Testis (tissue), 3 donors: ENCODE data around the gene PPM1B. TPM values are rescaled to one million over a fixed set of nuclear protein-coding genes. Genes with fewer than 3 reads are reported as not detected.

Experiments
- DNase-seq: peaks from one replicate; pipeline ENCODE4 v3.0.0-alpha.2; 2019
- H3K27ac ChIP-seq, 2 donors: fragments of 200-600 bp; sonication (generic); one replicate each; pipeline ENCODE4 v1.5.1; 2019
- H3K27me3 ChIP-seq: fragments of 200-600 bp; sonication (generic); one replicate; pipeline ENCODE4 v1.5.1; 2019
- H3K36me3 ChIP-seq: fragments of 200-600 bp; sonication (generic); one replicate; pipeline ENCODE4 v1.5.1; 2017; ENCODE audit warnings: low read depth; ENCODE audit errors: missing control alignments
- H3K4me1 ChIP-seq: fragments of 200-600 bp; sonication (generic); one replicate; pipeline ENCODE4 v1.5.1; 2019
- H3K4me3 ChIP-seq, 2 donors: fragments of 200-600 bp; sonication (generic); one replicate each; pipeline ENCODE4 v1.5.1; 2017 to 2019
- H3K9me3 ChIP-seq: fragments of 200-600 bp; sonication (generic); one replicate; pipeline ENCODE4 v1.5.1; 2017
- CTCF ChIP-seq, 3 experiments: fragments of 450-650 bp in 2 of 3; fragments of 200-600 bp in 1 of 3; sonication (generic) in 1 of 3; IDR thresholded peaks; one replicate each; pipeline ENCODE4 v1.5.1; 2016 to 2019; ENCODE audit warnings: antibody characterized with exemption in 3 of 3, mild to moderate bottlenecking in 2 of 3, moderate library complexity in 1 of 3
- POLR2A ChIP-seq: fragments of 450-650 bp; IDR thresholded peaks from one replicate; pipeline ENCODE4 v1.6.1; 2017; ENCODE audit warnings: antibody characterized with exemption, mild to moderate bottlenecking, moderate library complexity
- WGBS, 2 donors: methylation state at CpG; one replicate each; pipeline ENCODE4 v1.1.5; 2018; 5-methylcytosine and 5-hydroxymethylcytosine counted together
- intact Hi-C: fragments of 100-400 bp; cut with DNase I; formaldehyde crosslinking; loops from one replicate; pipeline ENCODE4 v1.15.1; 2023; ENCODE audit warnings: low total_unique reads
- polyA plus RNA-seq: library from polyadenylated mRNA; stranded (reverse); fragments of 350-450 nt; fragmentation: Illumina TruSeq; extraction: RNeasy Lipid Tissue Mini Kit (QIAGEN cat#74804); gene quantifications from one replicate; pipeline ENCODE4 v1.2.3, GENCODE V29; 2014; ENCODE audit warnings: low read depth, low replicate concordance; ENCODE audit not compliant: insufficient read depth
- total RNA-seq, 2 donors: library from RNA; depleted of rRNA; stranded (reverse); fragments of >200 nt; gene quantifications; one replicate each; pipeline ENCODE4 v1.2.3, GENCODE V29; 2016

Gene PPM1B
- total and polyA plus RNA-seq, 3 donors from 2014 or later: 49.9 to 64.6 (median 50.7) TPM

DNA sequence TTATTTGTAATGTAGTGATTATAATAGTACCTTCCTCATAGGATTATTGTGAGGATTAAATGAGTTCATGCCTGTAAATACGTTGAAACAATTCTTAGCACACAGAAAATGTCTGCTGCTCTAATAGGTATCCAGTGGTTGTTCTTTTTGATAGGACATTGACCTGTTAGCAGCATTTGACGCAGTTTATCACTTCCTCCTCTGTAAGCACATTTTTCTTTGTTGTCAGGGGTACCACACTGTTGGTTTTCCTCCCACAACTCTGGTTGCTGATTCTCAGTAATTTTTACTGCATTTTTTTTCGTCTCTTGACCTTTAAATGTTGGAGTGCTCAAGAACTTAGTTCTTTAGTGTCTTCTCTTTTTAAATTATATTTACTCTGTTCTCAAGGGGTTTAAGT lies 15.4 kb downstream of the PPM1B start:
- 59 to 61% methylated on average over 3 of the region's 3 CpGs for WGBS, 2 donors
- intact Hi-C loops: no loop called here
- no peak overlapping the region for H3K4me3 ChIP-seq

GRCh38 chr2:44186810-44187209 lies 18.1 kb downstream of the PPM1B start:
- no peak for TF ChIP-seq POLR2A
- TF ChIP-seq CTCF (IDR thresholded peaks at IDR 0.05): no peak

More for the DNA sequence above, 15.4 kb downstream of the PPM1B start:
- H3K27ac ChIP-seq: no peak overlapping the region
- DNase-seq: no peak
- H3K9me3 ChIP-seq: no peaks in the 10 kb centered on the region
- TF ChIP-seq POLR2A: no peak
- TF ChIP-seq CTCF (IDR thresholded peaks at IDR 0.05): no peak
- no peaks in the 10 kb centered on the region for H3K27me3 ChIP-seq
- H3K36me3 ChIP-seq: no peaks in the 10 kb centered on the region
- no peaks in the 10 kb centered on the region for H3K4me1 ChIP-seq

DNA sequence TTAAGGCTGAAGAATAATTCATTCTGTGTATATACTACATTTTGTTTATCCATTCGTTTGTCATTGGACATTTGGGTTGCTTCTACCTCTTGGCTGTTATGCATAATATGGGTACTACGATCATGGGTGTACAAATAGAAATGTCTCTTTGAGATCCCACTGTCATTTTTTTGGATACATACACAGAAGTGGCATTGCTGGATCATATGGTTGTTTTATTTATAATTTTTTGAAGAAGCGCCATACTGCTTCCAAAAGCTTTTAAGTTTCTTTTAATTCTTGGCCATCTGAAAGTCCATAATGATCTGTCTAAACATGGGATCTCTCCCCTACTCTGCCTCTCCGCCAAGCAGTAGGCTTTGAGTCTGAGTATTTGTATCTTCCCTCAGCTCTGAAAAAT lies 18.6 kb downstream of the PPM1B start:
- H3K27me3 ChIP-seq: no peaks in the 10 kb centered on the region
- 86 to 89% methylated on average over 4 of the region's 4 CpGs for WGBS, 2 donors
- DNase-seq: no peak
- no peaks in the 10 kb centered on the region for H3K4me1 ChIP-seq
- intact Hi-C loops: no loop called here
- H3K9me3 ChIP-seq: no peaks in the 10 kb centered on the region
- no peaks in the 10 kb centered on the region for H3K36me3 ChIP-seq
- TF ChIP-seq CTCF (IDR thresholded peaks at IDR 0.05): no peak
- TF ChIP-seq POLR2A: no peak
- H3K27ac ChIP-seq: no peak overlapping the region
- H3K4me3 ChIP-seq: no peak overlapping the region

More at GRCh38 chr2:44186810-44187209, 18.1 kb downstream of the PPM1B start:
- H3K36me3 ChIP-seq: no peaks in the 10 kb centered on the region
- DNase-seq: no peak
- H3K4me1 ChIP-seq: no peaks in the 10 kb centered on the region
- intact Hi-C loops: no loop called here
- no peak overlapping the region for H3K27ac ChIP-seq
- H3K9me3 ChIP-seq: no peaks in the 10 kb centered on the region
- no peaks in the 10 kb centered on the region for H3K27me3 ChIP-seq
- no peak overlapping the region for H3K4me3 ChIP-seq

- intact Hi-C loops: no loop called here
- Histone ChIP-seq H3K4me1 (no peaks in the 10 kb centered on the region), H3K36me3 (no peaks in the 10 kb centered on the region), H3K4me3 (no peak overlapping the region), H3K9me3 (no peaks in the 10 kb centered on the region), H3K27me3 (no peaks in the 10 kb centered on the region), H3K27ac (no peak overlapping the region)
- no peak for DNase-seq
- WGBS, 2 donors: 73 to 79% methylated on average over 3 of the region's 3 CpGs
- TF ChIP-seq POLR2A: no peak
These were observed 20.0 kb downstream of the PPM1B start for GRCh38 chr2:44188696-44189095.

- H3K4me1 ChIP-seq: no peaks in the 10 kb centered on the region
These were observed 20.4 kb downstream of the PPM1B start for GRCh38 chr2:44189104-44189503.

More at GRCh38 chr2:44189104-44189503, 20.4 kb downstream of the PPM1B start:
- Histone ChIP-seq H3K9me3 (no peaks in the 10 kb centered on the region), H3K36me3 (no peaks in the 10 kb centered on the region), H3K27me3 (no peaks in the 10 kb centered on the region), H3K27ac (no peak overlapping the region), H3K4me3 (no peak overlapping the region)
- no peak for TF ChIP-seq POLR2A
- TF ChIP-seq CTCF (IDR thresholded peaks at IDR 0.05): no peak
- 77 to 88% methylated on average over 4 of the region's 4 CpGs for WGBS, 2 donors
- no peak for DNase-seq
- intact Hi-C loops: no loop called here
